ENCODE data around the gene DAAM1.

DAAM1 gene

GRCh38 chr14:59221568-59221967 lies 33.1 kb downstream of the DAAM1 start:
- no peak for DNase-seq (ENCODE audit: low read depth, low spot score)

GRCh38 chr14:59224341-59224740 lies 35.9 kb downstream of the DAAM1 start:
- no peak for DNase-seq (ENCODE audit: low read depth, low spot score)

- DNase-seq (ENCODE audit: low read depth, low spot score) = no peak
Measured at GRCh38 chr14:59225281-59225680, 36.8 kb downstream of the DAAM1 start.

GRCh38 chr14:59228421-59228820 lies 40.0 kb downstream of the DAAM1 start:
- no peak for DNase-seq (ENCODE audit: low read depth, low spot score)

GRCh38 chr14:59229653-59230406 lies 41.4 kb downstream of the DAAM1 start:
- no peak for DNase-seq (ENCODE audit: low read depth, low spot score)

GRCh38 chr14:59236195-59236594 lies 47.7 kb downstream of the DAAM1 start:
- DNase-seq (ENCODE audit: low read depth, low spot score) = no peak

GRCh38 chr14:59238216-59238615 lies 49.7 kb downstream of the DAAM1 start:
- no peak for DNase-seq (ENCODE audit: low read depth, low spot score)

GRCh38 chr14:59239022-59239421 lies 50.6 kb downstream of the DAAM1 start:
- DNase-seq (ENCODE audit: low read depth, low spot score) = no peak

- no peak for DNase-seq (ENCODE audit: low read depth, low spot score)
Measured at GRCh38 chr14:59240356-59240755, 51.9 kb downstream of the DAAM1 start.

- no peak for DNase-seq (ENCODE audit: low read depth, low spot score)
Measured at GRCh38 chr14:59241121-59241520, 52.7 kb downstream of the DAAM1 start.

- no peak for DNase-seq (ENCODE audit: low read depth, low spot score)
Measured at GRCh38 chr14:59243174-59243573, 54.7 kb downstream of the DAAM1 start.

- no peak for DNase-seq (ENCODE audit: low read depth, low spot score)
Measured at GRCh38 chr14:59244581-59244980, 56.1 kb downstream of the DAAM1 start.

- DNase-seq (ENCODE audit: low read depth, low spot score) = no peak
Measured at GRCh38 chr14:59245809-59246295, 57.4 kb downstream of the DAAM1 start.

- DNase-seq (ENCODE audit: low read depth, low spot score) = no peak
Measured at GRCh38 chr14:59246566-59246965, 58.1 kb downstream of the DAAM1 start.

GRCh38 chr14:59247801-59248584 lies 59.5 kb downstream of the DAAM1 start:
- DNase-seq (ENCODE audit: low read depth, low spot score) = no peak

GRCh38 chr14:59249029-59249428 lies 60.6 kb downstream of the DAAM1 start:
- DNase-seq (ENCODE audit: low read depth, low spot score) = no peak

GRCh38 chr14:59251811-59252771 lies 63.6 kb downstream of the DAAM1 start:
- DNase-seq (ENCODE audit: low read depth, low spot score) = no peak

- DNase-seq (ENCODE audit: low read depth, low spot score) = no peak
Measured at GRCh38 chr14:59252772-59253500, 64.5 kb downstream of the DAAM1 start.

- DNase-seq (ENCODE audit: low read depth, low spot score) = no peak
Measured at GRCh38 chr14:59253527-59253926, 65.1 kb downstream of the DAAM1 start.

- no peak for DNase-seq (ENCODE audit: low read depth, low spot score)
Measured at GRCh38 chr14:59254146-59254910, 65.9 kb downstream of the DAAM1 start.

All from activated naive CD8-positive, alpha-beta T cell treated with anti-CD3 and anti-CD28 coated beads, Interleukin-2, amount 50 U/mL, for 16 hours (primary cell).